ENCODE data around the gene SLITRK4. TPM values are rescaled to one million over a fixed set of nuclear protein-coding genes. Genes with fewer than 3 reads are reported as not detected.

SLITRK4 gene, protein sequence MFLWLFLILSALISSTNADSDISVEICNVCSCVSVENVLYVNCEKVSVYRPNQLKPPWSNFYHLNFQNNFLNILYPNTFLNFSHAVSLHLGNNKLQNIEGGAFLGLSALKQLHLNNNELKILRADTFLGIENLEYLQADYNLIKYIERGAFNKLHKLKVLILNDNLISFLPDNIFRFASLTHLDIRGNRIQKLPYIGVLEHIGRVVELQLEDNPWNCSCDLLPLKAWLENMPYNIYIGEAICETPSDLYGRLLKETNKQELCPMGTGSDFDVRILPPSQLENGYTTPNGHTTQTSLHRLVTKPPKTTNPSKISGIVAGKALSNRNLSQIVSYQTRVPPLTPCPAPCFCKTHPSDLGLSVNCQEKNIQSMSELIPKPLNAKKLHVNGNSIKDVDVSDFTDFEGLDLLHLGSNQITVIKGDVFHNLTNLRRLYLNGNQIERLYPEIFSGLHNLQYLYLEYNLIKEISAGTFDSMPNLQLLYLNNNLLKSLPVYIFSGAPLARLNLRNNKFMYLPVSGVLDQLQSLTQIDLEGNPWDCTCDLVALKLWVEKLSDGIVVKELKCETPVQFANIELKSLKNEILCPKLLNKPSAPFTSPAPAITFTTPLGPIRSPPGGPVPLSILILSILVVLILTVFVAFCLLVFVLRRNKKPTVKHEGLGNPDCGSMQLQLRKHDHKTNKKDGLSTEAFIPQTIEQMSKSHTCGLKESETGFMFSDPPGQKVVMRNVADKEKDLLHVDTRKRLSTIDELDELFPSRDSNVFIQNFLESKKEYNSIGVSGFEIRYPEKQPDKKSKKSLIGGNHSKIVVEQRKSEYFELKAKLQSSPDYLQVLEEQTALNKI
- total RNA-seq = 41.3 TPM

DNA sequence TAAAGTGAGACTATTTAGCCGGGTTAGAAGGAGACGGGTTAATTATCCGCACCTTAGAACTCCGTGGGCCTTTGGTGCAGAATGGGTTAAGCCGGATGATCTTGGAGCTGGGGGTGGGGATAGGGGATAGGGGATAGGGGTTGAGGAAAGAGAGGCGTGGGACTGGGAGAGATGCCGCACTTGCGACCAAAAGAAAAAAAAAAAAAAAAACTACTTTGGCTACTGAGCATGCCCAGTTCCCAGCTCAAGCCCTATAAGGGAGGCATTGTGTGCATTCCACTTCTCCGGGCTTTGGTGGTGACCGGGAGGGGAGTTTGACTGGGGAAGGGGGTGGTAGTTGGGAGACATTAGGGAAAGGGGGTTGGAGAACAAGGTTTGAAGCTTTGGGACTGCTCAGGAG is at the start of gene SLITRK4:
TSS of gene SLITRK4 (minus strand) at position 187 of the 400 bp plus-strand sequence. CDS start 4,993 bp downstream, outside the sequence.

Other genes starting within 250 kb of the SLITRK4 start
- gene SPANXN3, start 118.6 kb downstream of the SLITRK4 start, total RNA-seq = not detected
- gene SPANXN2, start 84.7 kb upstream of the SLITRK4 start, total RNA-seq = not detected
- gene UBE2NL, start 248.0 kb upstream of the SLITRK4 start, total RNA-seq = not detected

Measured in parietal lobe (tissue), 1 donor.